ENCODE measurements around the gene CD160.
"Not testable (repeated sequence)": the region's sequence is repeated elsewhere in the genome, so short reads cannot be mapped to it uniquely, and the experiment has no call there.

The CD160 gene

GRCh38 chr1:145758575-145758974, 39.3 kb downstream of the CD160 start:
- peaks cover 6 to 67% of the 10 kb centered on the region in 2 donors for H3K36me3 ChIP-seq (replicated peaks in 1 of 2; ENCODE audit: control insufficient read depth in 2 of 2, insufficient read depth in 2 of 2, low read length in 2 of 2)
- no peak overlapping the region for H2BK15ac ChIP-seq (ENCODE audit: low read length)
- peaks cover 4 to 25% of the 10 kb centered on the region in 2 donors for H3K9me3 ChIP-seq (replicated peaks in 1 of 2; ENCODE audit: control insufficient read depth in 2 of 2, insufficient read depth in 1 of 2, low read depth in 1 of 2, low read length in 2 of 2)
- H2BK120ac ChIP-seq (ENCODE audit: low read depth, low read length) = no peak overlapping the region
- no peaks in the 10 kb centered on the region for H3K4me1 ChIP-seq (ENCODE audit: control insufficient read depth in 2 of 2, insufficient read depth in 1 of 2, low read depth in 1 of 2, low read length in 2 of 2)
- H3K4me2 ChIP-seq (ENCODE audit: insufficient read depth, low read length, poor library complexity, severe bottlenecking) = no peak overlapping the region
- no peak overlapping the region for H3K27ac ChIP-seq (replicated peaks; ENCODE audit: low read length)
- no peaks in the 10 kb centered on the region for H3K27me3 ChIP-seq (ENCODE audit: control insufficient read depth in 3 of 3, insufficient read depth in 3 of 3, low read depth in 1 of 3, low read length in 3 of 3)
- DNase-seq (ENCODE audit: low spot score) = no peak
- no peak overlapping the region for H3K18ac ChIP-seq (ENCODE audit: low read length)
- H2BK5ac ChIP-seq (ENCODE audit: low read length) = no peak overlapping the region
- no peak overlapping the region for H3K23ac ChIP-seq (ENCODE audit: low read depth, low read length, poor library complexity)
- no peak overlapping the region for H3K14ac ChIP-seq (ENCODE audit: low read length)
- no CpG with 5 or more reads among the region's 1 CpG for WGBS, 2 donors (ENCODE audit: extremely low coverage in 2 of 2, insufficient read length in 2 of 2, insufficient replicate concordance in 1 of 2)
- no peak overlapping the region for H4K8ac ChIP-seq (ENCODE audit: low read depth, low read length)
- no peak overlapping the region for H2AK5ac ChIP-seq (ENCODE audit: low read depth, low read length)
- H2BK12ac ChIP-seq (ENCODE audit: low read length) = no peak overlapping the region
- H3K9ac ChIP-seq (ENCODE audit: low read depth, low read length, poor library complexity) = no peak overlapping the region
- H3K79me1 ChIP-seq (ENCODE audit: low read depth, low read length) = no peaks in the 10 kb centered on the region
- no peak overlapping the region for H2AFZ ChIP-seq (ENCODE audit: low read length)
- H3K4ac ChIP-seq (ENCODE audit: low read length) = no peak overlapping the region
- H4K91ac ChIP-seq (ENCODE audit: low read depth, low read length, poor library complexity) = no peak overlapping the region
- H3K4me3 ChIP-seq (ENCODE audit: low read length in 2 of 2) = no peak overlapping the region

GRCh38 chr1:145759721-145760120, 40.4 kb downstream of the CD160 start:
- H4K8ac ChIP-seq (ENCODE audit: low read depth, low read length) = no peak overlapping the region
- WGBS, 2 donors (ENCODE audit: extremely low coverage in 2 of 2, insufficient read length in 2 of 2, insufficient replicate concordance in 1 of 2) = no CpG with 5 or more reads among the region's 1 CpG
- H2BK12ac ChIP-seq (ENCODE audit: low read length) = no peak overlapping the region
- no peak overlapping the region for H3K18ac ChIP-seq (ENCODE audit: low read length)
- no peak overlapping the region for H3K14ac ChIP-seq (ENCODE audit: low read length)
- H3K4ac ChIP-seq (ENCODE audit: low read length) = no peak overlapping the region
- peaks cover 6 to 64% of the 10 kb centered on the region in 2 donors for H3K36me3 ChIP-seq (replicated peaks in 1 of 2; ENCODE audit: control insufficient read depth in 2 of 2, insufficient read depth in 2 of 2, low read length in 2 of 2)
- H3K27me3 ChIP-seq (ENCODE audit: control insufficient read depth in 3 of 3, insufficient read depth in 3 of 3, low read depth in 1 of 3, low read length in 3 of 3) = no peaks in the 10 kb centered on the region
- H3K9ac ChIP-seq (ENCODE audit: low read depth, low read length, poor library complexity) = no peak overlapping the region
- no peaks in the 10 kb centered on the region for H3K4me1 ChIP-seq (ENCODE audit: control insufficient read depth in 2 of 2, insufficient read depth in 1 of 2, low read depth in 1 of 2, low read length in 2 of 2)
- DNase-seq (ENCODE audit: low spot score) = no peak
- H3K79me1 ChIP-seq (ENCODE audit: low read depth, low read length) = no peaks in the 10 kb centered on the region
- no peak overlapping the region for H3K4me3 ChIP-seq (ENCODE audit: low read length in 2 of 2)
- no peak overlapping the region for H3K23ac ChIP-seq (ENCODE audit: low read depth, low read length, poor library complexity)
- no peak overlapping the region for H2BK15ac ChIP-seq (ENCODE audit: low read length)
- H2BK120ac ChIP-seq (ENCODE audit: low read depth, low read length) = no peak overlapping the region
- H4K91ac ChIP-seq (ENCODE audit: low read depth, low read length, poor library complexity) = no peak overlapping the region
- H3K4me2 ChIP-seq (ENCODE audit: insufficient read depth, low read length, poor library complexity, severe bottlenecking) = no peak overlapping the region
- H2AFZ ChIP-seq (ENCODE audit: low read length) = no peak overlapping the region
- H2AK5ac ChIP-seq (ENCODE audit: low read depth, low read length) = no peak overlapping the region
- H3K9me3 ChIP-seq (replicated peaks in 1 of 2; ENCODE audit: control insufficient read depth in 2 of 2, insufficient read depth in 1 of 2, low read depth in 1 of 2, low read length in 2 of 2) = peaks cover 4 to 25% of the 10 kb centered on the region in 2 donors
- no peak overlapping the region for H3K27ac ChIP-seq (replicated peaks; ENCODE audit: low read length)
- no peak overlapping the region for H2BK5ac ChIP-seq (ENCODE audit: low read length)

DNA sequence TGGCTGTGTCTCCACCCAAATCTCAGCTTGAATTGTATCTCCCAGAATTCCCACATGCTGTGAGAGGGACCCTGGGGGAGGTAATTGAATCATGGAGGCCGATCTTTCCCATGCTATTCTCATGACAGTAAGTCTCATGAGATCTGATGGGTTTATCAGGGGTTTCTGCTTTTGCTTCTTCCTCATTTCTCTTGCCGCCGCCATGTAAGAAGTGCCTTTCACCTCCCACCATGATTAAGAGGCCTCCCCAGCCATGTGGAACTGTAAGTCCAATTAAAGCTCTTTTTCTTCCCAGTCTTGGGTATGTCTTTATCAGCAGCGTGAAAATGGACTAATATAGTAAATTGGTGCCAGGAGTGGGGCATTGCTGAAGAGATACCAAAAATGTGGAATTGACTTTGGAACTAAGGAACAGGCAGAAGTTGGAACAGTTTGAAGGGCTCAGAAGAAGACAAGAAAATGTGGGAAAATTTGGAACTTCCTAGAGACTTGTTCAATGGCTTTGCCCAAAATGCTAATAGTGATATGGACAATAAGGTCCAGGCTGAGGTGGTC, 41.2 kb downstream of the CD160 start:
- Histone ChIP-seq H3K36me3 (replicated peaks in 1 of 2; ENCODE audit: control insufficient read depth in 2 of 2, insufficient read depth in 2 of 2, low read length in 2 of 2) (peaks cover 4 to 61% of the 10 kb centered on the region in 2 donors), H3K9me3 (replicated peaks in 1 of 2; ENCODE audit: control insufficient read depth in 2 of 2, insufficient read depth in 1 of 2, low read depth in 1 of 2, low read length in 2 of 2) (peaks cover 4 to 25% of the 10 kb centered on the region in 2 donors)
- H2AFZ ChIP-seq (ENCODE audit: low read length); H3K27me3 ChIP-seq (ENCODE audit: control insufficient read depth in 3 of 3, insufficient read depth in 3 of 3, low read depth in 1 of 3, low read length in 3 of 3); H3K27ac ChIP-seq (replicated peaks; ENCODE audit: low read length); H3K4me2 ChIP-seq (ENCODE audit: insufficient read depth, low read length, poor library complexity, severe bottlenecking); H3K4me3 ChIP-seq (ENCODE audit: low read length in 2 of 2); H2BK5ac ChIP-seq (ENCODE audit: low read length); H3K23ac ChIP-seq (ENCODE audit: low read depth, low read length, poor library complexity); H2BK12ac ChIP-seq (ENCODE audit: low read length); H2BK15ac ChIP-seq (ENCODE audit: low read length); H2AK5ac ChIP-seq (ENCODE audit: low read depth, low read length); H4K8ac ChIP-seq (ENCODE audit: low read depth, low read length); H3K4me1 ChIP-seq (ENCODE audit: control insufficient read depth in 2 of 2, insufficient read depth in 1 of 2, low read depth in 1 of 2, low read length in 2 of 2); H3K14ac ChIP-seq (ENCODE audit: low read length); DNase-seq (ENCODE audit: low spot score); H4K91ac ChIP-seq (ENCODE audit: low read depth, low read length, poor library complexity); H3K18ac ChIP-seq (ENCODE audit: low read length); H2BK120ac ChIP-seq (ENCODE audit: low read depth, low read length); H3K9ac ChIP-seq (ENCODE audit: low read depth, low read length, poor library complexity); H3K4ac ChIP-seq (ENCODE audit: low read length); H3K79me1 ChIP-seq (ENCODE audit: low read depth, low read length): not testable (repeated sequence)
- no CpG with 5 or more reads among the region's 4 CpGs for WGBS, 2 donors (ENCODE audit: extremely low coverage in 2 of 2, insufficient read length in 2 of 2, insufficient replicate concordance in 1 of 2)

DNA sequence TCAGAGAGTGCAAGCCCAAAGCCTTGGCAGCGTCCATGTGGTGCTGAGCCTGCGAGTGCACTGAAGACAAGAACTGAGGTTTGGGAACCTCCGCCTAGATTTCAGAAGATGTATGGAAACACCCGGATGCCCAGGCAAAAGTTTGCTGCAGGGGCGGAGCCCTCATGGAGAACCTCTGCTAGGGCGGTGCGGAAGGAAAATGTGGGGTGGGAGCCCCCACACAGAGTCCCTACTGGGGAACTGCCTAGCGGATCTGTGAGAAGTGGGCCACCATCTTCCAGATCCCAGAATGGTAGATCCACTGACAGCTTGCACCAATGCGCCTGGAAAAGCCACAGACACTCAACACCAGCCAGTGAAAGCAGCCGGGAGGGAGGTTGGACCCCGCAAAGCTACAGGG, 42.2 kb downstream of the CD160 start:
- not testable (repeated sequence) for H2BK5ac ChIP-seq (ENCODE audit: low read length); DNase-seq (ENCODE audit: low spot score); H3K4me2 ChIP-seq (ENCODE audit: insufficient read depth, low read length, poor library complexity, severe bottlenecking); H2BK12ac ChIP-seq (ENCODE audit: low read length); H3K18ac ChIP-seq (ENCODE audit: low read length); H2BK120ac ChIP-seq (ENCODE audit: low read depth, low read length); H4K8ac ChIP-seq (ENCODE audit: low read depth, low read length); H3K27me3 ChIP-seq (ENCODE audit: control insufficient read depth in 3 of 3, insufficient read depth in 3 of 3, low read depth in 1 of 3, low read length in 3 of 3); H3K4ac ChIP-seq (ENCODE audit: low read length); H3K4me3 ChIP-seq (ENCODE audit: low read length in 2 of 2); H3K9ac ChIP-seq (ENCODE audit: low read depth, low read length, poor library complexity); H3K23ac ChIP-seq (ENCODE audit: low read depth, low read length, poor library complexity); H2AFZ ChIP-seq (ENCODE audit: low read length); H3K14ac ChIP-seq (ENCODE audit: low read length); H3K79me1 ChIP-seq (ENCODE audit: low read depth, low read length); H3K27ac ChIP-seq (replicated peaks; ENCODE audit: low read length); H2AK5ac ChIP-seq (ENCODE audit: low read depth, low read length); H3K4me1 ChIP-seq (ENCODE audit: control insufficient read depth in 2 of 2, insufficient read depth in 1 of 2, low read depth in 1 of 2, low read length in 2 of 2); H4K91ac ChIP-seq (ENCODE audit: low read depth, low read length, poor library complexity); H2BK15ac ChIP-seq (ENCODE audit: low read length)
- WGBS, 2 donors (ENCODE audit: extremely low coverage in 2 of 2, insufficient read length in 2 of 2, insufficient replicate concordance in 1 of 2) = no CpG with 5 or more reads among the region's 11 CpGs
- Histone ChIP-seq H3K9me3 (replicated peaks in 1 of 2; ENCODE audit: control insufficient read depth in 2 of 2, insufficient read depth in 1 of 2, low read depth in 1 of 2, low read length in 2 of 2) (peaks cover 4 to 25% of the 10 kb centered on the region in 2 donors), H3K36me3 (replicated peaks in 1 of 2; ENCODE audit: control insufficient read depth in 2 of 2, insufficient read depth in 2 of 2, low read length in 2 of 2) (peaks cover 4 to 55% of the 10 kb centered on the region in 2 donors)
